GM12878 (cell line): ENCODE measurements around the gene GPR108.

ENCODE experiments used
- MTA3 ChIP-seq: IDR thresholded peaks from 2 replicates; pipeline ENCODE4 v1.6.1; 2012; ENCODE audit warnings: low read length, inconsistent platforms, borderline replicate concordance
- POLR2AphosphoS5 ChIP-seq: IDR thresholded peaks from 2 replicates; pipeline ENCODE4 v1.6.1; 2011; ENCODE audit warnings: mild to moderate bottlenecking, low read length, inconsistent platforms
- TF ChIP-seq, protein P1 (sequence below), 3 experiments: IDR thresholded peaks in 2 of 3; conservative IDR thresholded peaks in 1 of 3; 2 replicates each; pipeline ENCODE4 v1.5.1; 2011; ENCODE audit warnings: low read depth in 3 of 3, low read length in 3 of 3, mild to moderate bottlenecking in 3 of 3, control low read depth in 2 of 3, moderate library complexity in 2 of 3, inconsistent platforms in 1 of 3, mixed read lengths in 1 of 3; ENCODE audit not compliant: control insufficient read depth in 2 of 3, insufficient read depth in 1 of 3; ENCODE audit errors: extremely low read depth in 1 of 3

DNA sequence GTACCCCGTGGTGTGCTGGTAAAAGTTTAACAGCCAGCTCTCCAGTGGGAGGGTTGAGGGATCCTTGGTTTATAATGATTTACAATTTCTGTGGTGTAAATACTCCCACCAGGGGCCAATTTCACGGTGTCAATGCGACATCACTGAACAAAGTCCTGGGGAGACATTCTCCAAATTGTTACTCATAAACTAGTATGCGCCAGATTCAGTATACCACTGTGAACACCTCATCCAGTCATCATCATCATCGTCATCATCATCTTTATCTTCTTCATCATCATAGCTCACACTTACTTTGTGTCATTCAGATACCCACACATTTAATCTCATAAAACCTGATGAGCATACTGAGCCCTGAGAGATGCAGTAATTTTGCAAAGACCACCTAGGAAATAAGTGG lies 50.3 kb downstream of the GPR108 start:
- TF ChIP-seq POLR2AphosphoS5 = no peak
- TF ChIP-seq, protein P1, sequence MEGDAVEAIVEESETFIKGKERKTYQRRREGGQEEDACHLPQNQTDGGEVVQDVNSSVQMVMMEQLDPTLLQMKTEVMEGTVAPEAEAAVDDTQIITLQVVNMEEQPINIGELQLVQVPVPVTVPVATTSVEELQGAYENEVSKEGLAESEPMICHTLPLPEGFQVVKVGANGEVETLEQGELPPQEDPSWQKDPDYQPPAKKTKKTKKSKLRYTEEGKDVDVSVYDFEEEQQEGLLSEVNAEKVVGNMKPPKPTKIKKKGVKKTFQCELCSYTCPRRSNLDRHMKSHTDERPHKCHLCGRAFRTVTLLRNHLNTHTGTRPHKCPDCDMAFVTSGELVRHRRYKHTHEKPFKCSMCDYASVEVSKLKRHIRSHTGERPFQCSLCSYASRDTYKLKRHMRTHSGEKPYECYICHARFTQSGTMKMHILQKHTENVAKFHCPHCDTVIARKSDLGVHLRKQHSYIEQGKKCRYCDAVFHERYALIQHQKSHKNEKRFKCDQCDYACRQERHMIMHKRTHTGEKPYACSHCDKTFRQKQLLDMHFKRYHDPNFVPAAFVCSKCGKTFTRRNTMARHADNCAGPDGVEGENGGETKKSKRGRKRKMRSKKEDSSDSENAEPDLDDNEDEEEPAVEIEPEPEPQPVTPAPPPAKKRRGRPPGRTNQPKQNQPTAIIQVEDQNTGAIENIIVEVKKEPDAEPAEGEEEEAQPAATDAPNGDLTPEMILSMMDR (IDR thresholded peaks at IDR 0.05 in 2 of 3, conservative IDR thresholded peaks at IDR 0.05 in 1 of 3; ENCODE audit: control insufficient read depth in 2 of 3, extremely low read depth in 1 of 3, insufficient read depth in 1 of 3, low read depth in 3 of 3, low read length in 3 of 3) = no peak
- TF ChIP-seq MTA3 = no peak
